Measurements from ENCODE around the gene FZD8.
"Not testable (repeated sequence)": the region's sequence is repeated elsewhere in the genome, so short reads cannot be mapped to it uniquely, and the experiment has no call there.

FZD8 gene

GRCh38 chr10:35642035-35642792 is at the start of gene FZD8:
TSS of gene FZD8 (minus strand) at chr10:35642296. CDS start at chr10:35641429, 867 bp downstream.
- DNase-seq: peak in 1 of 2 donors; percentile 49

GRCh38 chr10:35691522-35692236 is 49.6 kb upstream of the FZD8 start:
- no peak for DNase-seq

DNA sequence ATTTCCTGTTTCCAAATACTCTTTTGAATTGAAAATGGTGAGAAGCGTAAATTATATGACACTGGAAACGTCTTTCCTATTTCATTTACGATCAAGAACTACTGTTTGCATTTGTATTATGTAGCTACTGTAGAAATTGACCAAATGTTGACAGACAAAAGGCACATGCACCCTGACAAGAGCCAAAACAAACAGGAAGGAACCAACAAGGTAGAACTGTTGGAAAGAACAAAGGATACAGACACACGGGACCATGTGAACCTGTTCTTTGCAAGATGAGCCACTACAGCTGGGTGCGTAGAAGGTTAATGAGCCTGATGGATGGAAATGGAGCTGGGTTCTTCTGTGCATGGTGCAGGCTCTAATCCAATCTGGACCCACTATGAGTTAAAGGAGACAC is 48.4 kb upstream of the FZD8 start:
- DNase-seq: no peak

DNA sequence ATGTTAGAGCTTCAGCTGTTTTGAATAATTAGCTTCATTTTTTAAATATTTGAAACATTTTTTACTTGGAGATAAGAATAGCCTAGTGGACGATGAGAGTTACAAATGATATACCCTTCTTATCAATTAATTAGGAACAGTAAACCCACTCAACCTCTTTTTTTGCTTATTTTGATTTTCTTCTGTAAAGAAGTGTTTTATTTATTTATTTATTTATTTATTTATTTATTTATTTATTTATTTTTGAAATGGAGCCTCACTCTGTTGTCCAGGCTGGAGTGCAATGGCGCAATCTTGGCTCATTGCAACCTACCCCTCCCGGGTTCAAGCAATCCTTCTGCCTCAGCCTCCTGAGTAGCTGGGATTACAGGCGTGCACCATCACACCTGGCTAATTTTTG is 43.8 kb upstream of the FZD8 start:
- DNase-seq: not testable (repeated sequence)

GRCh38 chr10:35685402-35685801 is 43.3 kb upstream of the FZD8 start:
- no peak for DNase-seq

DNA sequence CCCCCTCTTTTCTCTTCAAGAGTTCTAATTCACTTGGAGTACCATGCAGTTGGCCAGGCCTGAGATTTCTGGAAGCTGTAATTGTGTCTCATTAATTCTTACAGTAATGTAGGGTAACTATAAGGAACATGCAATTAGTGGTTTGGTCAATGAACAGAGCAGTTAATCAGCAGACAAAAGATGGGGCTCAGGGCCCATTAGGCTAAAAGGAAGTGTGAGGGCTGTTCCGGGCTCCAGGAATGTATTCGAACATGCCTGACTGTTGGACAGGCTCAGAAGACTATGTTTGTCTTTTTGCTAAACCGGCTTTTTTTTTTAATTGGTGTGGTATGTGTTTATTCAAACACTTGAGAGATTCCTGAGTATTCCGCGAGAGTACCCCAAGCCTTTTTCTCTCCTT is 42.5 kb upstream of the FZD8 start:
- no peak for DNase-seq

DNA sequence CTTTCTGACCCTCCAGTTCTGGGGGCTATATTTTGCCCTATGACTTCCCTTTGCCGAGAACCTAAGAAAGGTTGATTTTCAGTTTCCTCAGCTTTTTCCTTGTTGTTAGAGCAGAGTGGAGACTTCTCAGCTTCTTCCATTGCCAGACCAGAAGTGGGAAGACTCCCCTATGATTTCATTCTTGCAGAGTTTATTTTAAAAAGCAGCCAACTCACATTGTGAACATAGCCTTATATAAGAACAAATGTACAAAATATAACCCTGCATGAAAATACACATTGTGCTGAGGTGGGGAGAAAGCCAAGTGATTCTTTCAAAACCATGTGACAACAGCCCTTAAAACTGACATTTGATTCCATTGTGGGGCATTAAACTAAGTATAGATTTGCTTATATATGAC is 33.8 kb upstream of the FZD8 start:
- no peak for DNase-seq

- no peak for DNase-seq
Measured at GRCh38 chr10:35674843-35675242, 32.7 kb upstream of the FZD8 start.

DNA sequence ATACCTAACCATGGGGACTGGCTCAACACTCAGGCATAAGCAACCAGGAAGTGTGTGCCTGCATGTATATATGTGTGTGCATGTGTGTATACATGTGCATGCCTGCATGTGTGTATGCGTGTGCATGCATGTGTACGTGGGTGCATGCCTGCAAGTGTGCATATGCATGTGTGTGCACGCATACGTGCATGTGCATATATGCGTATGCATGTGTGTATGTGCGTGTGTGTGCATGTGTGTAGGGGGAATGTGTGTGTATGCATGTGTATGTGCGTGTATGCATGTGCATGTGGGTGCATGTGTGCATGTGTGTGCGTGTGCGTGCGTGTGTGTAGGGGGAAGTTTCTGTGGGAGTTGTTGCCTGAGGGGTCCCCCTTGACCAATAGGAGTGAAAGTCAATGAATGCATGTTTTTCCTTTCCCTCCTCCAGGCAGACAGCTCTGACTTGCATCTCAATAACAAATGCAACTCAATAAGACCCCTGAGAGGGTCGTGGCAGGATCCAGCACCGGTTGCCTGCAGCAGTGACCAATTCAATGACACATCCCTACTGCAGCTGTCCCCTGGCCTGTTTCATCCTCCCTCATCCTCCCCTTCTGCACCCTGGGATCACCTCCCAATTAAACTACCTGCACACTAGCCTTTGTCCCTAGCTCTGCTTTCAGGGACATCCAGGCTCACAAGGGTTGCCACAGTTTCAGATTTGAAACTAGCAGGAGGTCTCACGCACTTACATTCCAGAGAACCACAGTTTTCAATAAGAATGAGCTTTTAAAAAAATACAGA is 27.0 kb upstream of the FZD8 start:
- no peak for DNase-seq

- no peak for DNase-seq
Measured at GRCh38 chr10:35667971-35668370, 25.9 kb upstream of the FZD8 start.

DNA sequence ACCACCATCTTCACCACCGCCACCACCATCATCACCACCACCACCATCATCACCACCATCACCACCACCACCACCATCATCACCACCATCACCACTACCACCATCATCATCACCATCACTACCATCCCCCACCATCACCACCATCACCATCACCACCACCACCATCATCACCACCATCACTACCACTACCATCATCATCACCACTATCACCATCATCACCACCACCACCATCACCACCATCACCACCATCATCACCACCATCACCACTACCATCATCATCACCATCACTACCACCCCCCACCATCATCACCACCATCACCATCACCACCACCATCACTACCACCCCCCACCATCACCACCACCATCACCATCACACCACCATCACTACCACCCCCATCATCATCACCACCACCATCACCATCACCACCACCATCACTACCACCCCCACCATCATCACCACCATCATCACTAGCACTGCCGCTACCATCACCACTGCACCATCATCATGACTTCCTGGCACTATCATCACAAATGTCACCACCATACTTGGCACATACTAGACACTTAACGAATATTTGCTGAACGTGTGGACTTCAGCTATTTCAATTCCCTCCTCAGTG is 25.3 kb upstream of the FZD8 start:
- DNase-seq: no peak

DNA sequence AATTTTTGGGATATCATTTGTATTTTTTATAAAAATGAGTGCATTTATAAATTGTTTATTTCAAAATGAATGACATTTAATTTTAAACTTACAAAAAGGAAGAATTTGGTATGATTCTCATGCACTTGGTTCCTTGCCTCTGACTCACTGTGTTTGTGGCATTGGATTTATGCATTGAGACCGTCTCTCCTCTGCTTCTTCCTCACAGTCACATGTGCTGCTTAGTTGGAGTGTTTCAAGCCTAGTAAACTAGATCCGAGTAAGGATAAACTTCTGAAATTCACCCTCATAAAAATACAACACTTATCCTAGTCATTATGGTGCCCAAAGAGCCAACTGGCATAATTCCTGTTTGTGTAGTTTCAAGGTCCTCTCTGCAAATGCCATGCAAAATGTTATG is 19.1 kb upstream of the FZD8 start:
- no peak for DNase-seq

- no peak for DNase-seq
Measured at GRCh38 chr10:35659456-35659855, 17.4 kb upstream of the FZD8 start.

DNA sequence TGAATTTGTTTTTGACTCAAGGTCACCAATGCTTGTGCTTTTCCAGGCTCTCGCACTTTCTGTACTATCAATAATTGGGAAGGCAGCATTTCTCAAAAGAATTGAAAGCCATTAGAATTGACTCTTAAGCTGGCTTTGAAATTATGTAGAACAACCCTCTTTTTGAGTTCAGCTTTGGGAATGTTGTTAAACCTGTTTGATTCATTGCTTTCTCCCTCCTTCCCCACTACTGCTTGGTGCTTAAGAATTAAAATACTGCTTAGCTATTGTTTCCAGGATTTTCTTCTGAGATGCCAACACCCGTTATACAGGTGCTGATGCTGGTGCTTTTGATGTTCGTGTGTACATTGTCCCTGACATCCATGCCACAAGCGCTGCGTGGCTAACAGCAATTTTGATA is 15.5 kb upstream of the FZD8 start:
- DNase-seq: no peak

GRCh38 chr10:35652824-35653223 is 10.7 kb upstream of the FZD8 start:
- DNase-seq: no peak

GRCh38 chr10:35650894-35651293 is 8.8 kb upstream of the FZD8 start:
- DNase-seq: no peak

- DNase-seq: no peak
Measured at GRCh38 chr10:35644050-35644950, 2.2 kb upstream of the FZD8 start.

GRCh38 chr10:35643151-35644049 is 1.3 kb upstream of the FZD8 start:
- no peak for DNase-seq

DNA sequence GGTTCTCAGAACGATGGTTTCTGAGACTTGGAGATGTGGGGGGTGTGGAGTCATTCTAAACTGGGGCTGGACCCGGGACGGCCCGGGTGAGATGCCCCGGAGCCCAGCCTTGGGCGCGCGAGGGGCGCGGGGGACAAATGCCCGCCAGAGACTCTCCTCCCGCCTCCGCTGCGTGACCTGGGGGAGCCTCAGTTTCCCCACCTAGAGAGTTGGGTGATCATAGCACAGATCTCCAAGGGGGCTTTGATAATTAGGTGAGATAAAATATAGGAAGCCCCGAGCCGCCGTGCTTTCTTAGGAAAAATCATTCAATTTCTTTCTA is 658 bp upstream of the FZD8 start:
- DNase-seq: no peak

GRCh38 chr10:35641676-35642034 is 441 bp downstream of the FZD8 start:
- DNase-seq: no peak

GRCh38 chr10:35640951-35641675 is 983 bp downstream of the FZD8 start:
- no peak for DNase-seq

Data from bone marrow (tissue), 2 donors.